ENCODE data around the gene TIMM13.
"Not testable (repeated sequence)": the region's sequence is repeated elsewhere in the genome, so short reads cannot be mapped to it uniquely, and the experiment has no call there.

TIMM13 gene

DNA sequence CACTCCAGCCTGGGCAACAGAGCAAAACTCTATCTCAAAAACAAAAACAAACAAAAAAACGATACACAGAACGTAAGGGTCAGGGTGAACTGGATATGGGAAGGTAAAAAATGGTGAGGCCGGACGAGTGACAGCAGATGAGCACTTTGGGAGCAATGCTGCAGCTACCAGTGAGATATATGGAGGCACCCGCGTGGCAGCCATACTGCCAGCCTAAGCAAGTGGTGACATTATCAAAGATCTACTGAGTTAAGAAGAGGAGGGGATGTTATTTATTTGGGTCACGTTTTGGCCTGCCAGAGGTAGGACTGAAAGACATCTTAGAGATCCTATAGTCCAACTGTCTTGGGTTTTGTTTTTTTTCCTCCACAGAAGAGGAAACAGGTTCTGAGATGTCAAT is 14.2 kb downstream of the TIMM13 start:
- no peak for DNase-seq

- no peak for DNase-seq
Observed at GRCh38 chr19:2412449-2412848, 14.9 kb downstream of the TIMM13 start.

GRCh38 chr19:2411709-2412108 is 15.7 kb downstream of the TIMM13 start:
- DNase-seq: no peak

GRCh38 chr19:2410023-2410422 is 17.4 kb downstream of the TIMM13 start:
- no peak for DNase-seq

GRCh38 chr19:2409352-2409912 is 18.0 kb downstream of the TIMM13 start:
- no peak for DNase-seq

- no peak for DNase-seq
Observed at GRCh38 chr19:2408247-2408646, 19.1 kb downstream of the TIMM13 start.

DNA sequence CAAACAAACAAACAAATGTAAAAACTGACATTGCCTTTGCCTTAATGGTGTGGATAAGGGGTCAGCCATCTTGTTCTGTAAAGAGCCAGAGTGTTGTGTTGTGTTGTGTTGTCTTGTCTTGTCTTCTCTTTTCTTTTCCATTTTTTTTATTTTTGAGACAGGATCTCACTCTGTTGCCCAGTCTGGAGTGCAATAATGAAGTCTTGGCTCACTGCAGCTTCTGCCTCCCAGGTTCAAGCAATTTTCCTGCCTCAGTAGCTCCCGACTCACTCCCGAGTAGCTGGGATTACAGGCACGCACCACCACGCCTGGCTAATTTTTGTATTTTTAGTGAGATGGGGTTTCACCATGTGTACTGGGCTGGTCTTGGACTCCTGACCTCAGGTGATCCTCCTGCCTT is 27.8 kb downstream of the TIMM13 start:
- DNase-seq: no peak

- DNase-seq: no peak
Observed at GRCh38 chr19:2398735-2399305, 28.6 kb downstream of the TIMM13 start.

DNA sequence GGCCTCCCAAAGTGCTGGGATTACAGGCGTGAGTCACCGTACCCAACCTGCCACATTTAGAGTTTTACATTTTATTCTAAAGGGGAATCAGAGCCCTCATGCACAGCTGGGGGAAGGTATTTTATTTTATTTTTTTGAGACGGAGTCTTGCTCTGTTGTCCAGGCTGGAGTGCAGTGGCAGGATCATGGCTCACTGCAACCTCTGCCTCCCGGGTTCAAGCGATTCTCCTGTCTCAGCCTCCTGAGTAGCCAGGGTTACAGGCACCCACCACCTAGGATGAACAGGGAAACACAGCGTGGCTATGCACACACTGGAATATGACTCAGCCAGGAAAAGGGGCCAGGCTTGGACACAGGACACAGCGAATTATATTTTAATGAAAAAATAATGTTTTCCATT is 30.2 kb downstream of the TIMM13 start:
- not testable (repeated sequence) for DNase-seq

DNA sequence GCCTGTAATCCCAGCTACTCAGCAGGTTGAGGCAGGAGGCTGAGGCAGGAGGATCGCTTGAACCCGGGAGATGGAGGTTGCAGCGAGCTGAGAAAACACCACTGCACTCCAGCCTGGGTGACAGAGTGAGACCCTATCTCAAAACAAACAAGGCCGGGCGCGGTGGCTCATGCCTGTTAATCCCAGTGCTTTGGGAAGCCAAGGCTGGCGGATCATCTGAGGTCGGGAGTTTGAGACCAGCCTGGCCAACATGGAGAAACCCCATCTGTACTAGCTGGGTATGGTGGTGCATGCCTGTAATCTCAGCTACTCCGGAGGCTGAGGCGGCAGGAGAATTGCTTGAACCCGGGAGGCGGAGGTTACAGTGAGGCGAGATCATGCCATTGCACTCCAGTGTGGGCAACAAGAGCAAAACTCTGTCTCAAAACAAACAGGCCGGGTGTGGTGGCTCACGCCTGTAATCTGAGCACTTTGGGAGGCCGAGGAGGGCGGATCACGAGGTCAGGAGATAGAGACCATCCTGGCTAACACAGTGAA is 32.0 kb downstream of the TIMM13 start:
- DNase-seq: not testable (repeated sequence)

DNA sequence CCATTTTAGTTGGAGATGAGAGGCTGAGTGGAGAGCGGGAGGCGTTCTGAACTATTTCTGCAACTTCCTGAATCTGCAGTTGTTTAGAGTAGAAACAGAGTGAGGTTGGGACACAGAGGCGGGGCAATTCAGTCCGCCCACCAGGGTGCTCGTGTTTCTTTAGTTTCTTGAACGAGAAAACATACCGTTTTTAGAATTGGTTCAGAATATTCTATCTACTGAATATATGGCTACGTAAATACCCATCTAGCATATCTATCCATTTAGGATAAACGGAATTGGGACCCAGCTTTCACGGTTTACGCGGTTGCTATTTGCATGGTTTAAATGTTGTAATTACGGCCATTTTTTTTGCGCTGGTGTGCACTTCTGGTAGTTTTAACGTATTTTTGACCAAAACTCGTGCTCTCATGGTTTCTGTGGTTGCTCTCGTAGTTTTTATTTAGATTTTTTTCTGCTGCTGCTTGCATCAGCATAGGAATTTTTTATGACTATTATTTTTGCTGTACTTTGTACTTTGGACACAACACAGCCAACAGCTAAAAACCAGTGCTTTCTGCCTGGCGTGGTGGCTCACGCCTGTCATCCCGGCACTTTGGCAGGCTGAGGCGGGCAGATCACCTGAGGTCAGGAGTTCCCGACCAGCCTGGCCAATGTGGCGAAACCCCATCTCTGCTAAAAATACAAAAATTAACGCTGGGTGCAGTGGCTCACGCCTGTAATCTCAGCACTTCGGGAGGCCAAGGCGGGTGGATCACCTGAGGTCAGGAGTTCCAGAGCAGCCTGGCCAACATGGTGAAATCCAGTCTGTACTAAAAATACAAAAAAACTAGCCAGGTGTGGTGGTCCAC is 32.7 kb downstream of the TIMM13 start:
- no peak for DNase-seq

DNA sequence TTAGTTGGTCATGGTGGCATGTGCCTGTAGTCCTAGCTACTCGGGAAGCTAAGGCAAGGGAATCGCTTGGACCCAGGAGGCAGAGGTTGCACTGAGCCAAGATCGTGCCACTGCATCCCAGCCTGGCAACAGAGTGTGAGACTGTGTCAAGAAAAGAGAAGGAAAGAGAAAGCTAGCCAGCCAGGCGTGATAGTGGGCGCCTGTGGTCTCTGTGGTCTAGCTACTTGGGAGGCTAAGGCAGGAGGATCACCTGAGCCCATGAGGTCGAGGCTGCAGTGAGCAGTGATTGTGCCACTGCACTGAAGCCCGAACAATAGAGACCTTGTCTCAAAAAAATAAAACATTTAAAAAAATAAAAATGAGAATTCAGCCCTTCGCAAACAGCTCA is 33.3 kb downstream of the TIMM13 start:
- DNase-seq: peak; percentile 28

DNA sequence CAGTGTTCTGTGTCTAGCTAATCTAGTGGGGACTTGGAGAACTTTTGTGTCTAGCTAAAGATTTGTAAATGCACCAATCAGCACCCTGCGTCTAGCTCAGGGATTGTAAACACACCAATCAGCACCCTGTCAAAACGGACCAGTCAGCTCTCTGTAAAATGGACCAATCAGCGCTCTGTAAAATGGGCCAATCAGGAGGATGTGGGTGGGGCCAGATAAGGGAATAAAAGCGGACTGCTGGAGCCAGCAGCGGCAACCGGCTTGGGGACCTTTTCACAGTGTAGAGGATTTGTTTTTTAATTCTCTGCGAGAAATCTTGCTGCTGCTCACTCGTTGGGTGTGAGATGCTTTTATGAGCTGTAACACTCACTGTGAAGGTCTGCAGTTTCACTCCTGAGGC is 34.5 kb downstream of the TIMM13 start:
- DNase-seq: peak; percentile 19

DNA sequence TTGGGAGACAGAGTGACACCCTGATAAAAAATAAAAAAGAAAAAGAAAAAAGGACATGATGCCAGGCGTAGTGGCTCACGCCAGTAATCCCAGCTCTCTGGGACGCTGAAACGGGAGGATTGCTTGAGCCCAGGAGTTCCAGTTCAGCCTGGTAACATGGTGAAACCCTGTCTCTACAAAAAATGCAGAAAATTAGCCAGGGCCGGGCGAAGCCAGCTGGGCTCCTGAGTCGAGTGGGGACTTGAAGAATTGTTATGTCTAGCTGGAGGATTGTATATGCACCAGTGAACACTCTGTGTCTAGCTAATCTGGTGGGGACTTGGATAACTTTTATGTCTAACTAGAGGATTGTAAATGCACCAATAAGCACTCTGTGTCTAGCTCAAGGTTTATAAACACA is 35.0 kb downstream of the TIMM13 start:
- no peak for DNase-seq

GRCh38 chr19:2391118-2391725 is 36.2 kb downstream of the TIMM13 start:
- DNase-seq: peak; percentile 75

- no peak for DNase-seq
Observed at GRCh38 chr19:2389594-2389993, 37.8 kb downstream of the TIMM13 start.

GRCh38 chr19:2387367-2388288 is 39.8 kb downstream of the TIMM13 start:
- DNase-seq: no peak

DNA sequence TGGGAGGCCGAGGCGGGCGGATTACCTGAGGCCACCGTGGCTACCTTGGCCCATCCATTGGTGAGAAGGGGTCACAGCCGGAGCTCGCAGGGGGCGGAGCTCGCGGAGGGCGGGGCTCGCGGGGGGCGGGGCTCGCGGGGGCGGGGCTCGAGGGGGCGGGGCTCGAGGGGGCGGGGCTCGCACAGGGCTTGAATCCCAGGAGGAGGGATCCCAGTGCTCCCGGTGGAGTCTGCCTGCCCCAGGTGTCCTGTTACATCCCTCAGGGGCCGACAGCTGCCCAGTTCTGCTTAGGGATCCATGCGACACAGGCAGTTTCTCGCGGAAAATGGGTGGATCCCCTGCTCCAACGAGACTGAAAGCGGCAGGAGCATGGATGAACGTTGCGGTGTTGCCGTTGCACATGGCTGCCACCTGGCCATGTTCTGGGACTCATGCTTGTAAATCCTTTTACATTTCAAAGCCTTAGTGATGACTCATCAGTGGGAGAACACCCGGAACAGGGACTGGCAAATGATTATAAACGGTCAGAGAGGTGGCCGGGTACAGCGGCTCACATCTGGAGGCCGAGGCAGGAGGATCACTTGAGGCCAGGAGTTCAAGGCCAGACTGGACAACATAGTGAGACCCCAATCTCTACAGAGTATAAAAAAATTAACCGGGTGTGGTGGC is 42.2 kb downstream of the TIMM13 start:
- no peak for DNase-seq

- DNase-seq: no peak
Observed at GRCh38 chr19:2382530-2383222, 44.7 kb downstream of the TIMM13 start.

DNA sequence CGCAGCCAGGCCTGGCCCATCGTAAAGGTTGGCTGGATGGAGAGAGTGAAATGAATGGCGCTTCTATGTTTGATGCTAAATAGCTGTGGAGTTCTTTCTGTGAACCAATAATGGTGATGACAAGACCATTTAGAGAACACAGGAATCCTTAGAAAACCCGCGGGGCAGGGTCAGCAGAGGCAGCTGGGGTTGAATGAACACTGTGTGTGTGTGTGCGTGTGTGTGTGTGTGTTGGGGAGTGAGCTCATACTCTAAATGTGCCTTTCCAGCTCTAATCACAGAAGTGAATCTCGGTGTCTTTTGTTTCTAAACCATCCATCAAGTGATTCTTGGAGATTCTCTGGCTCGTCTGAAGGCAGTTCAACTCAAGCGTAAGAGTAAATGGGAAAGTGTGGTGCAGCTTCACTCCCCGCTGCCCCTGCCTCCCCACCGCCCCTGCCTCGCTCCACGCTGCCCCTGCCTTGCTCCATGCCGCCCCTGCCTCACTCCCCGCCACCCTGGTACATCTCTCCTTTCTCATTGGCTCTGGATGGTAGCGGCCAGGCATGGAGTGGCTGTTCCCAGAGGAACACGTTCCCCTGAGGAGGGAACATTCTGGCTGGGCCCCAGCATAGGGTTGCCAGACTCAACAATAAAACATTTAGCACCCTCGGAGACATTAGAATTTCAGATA is 46.1 kb downstream of the TIMM13 start:
- no peak for DNase-seq

GRCh38 chr19:2380567-2380966 is 46.8 kb downstream of the TIMM13 start:
- DNase-seq: no peak
